IMR-90 (cell line): ENCODE data around the gene OR52A5.

ENCODE experiments used
- CEBPB ChIP-seq: IDR thresholded peaks from 2 replicates; pipeline ENCODE4 v1.6.1; 2012; ENCODE audit warnings: low read depth, low read length, improper control_type of control experiment
- CTCF ChIP-seq: conservative IDR thresholded peaks from 2 replicates; pipeline ENCODE4 v1.5.1; 2012; ENCODE audit warnings: mild to moderate bottlenecking, low read depth, low read length, improper control_type of control experiment
- ELK1 ChIP-seq: fragments of 150-350 bp; IDR thresholded peaks from 2 replicates; pipeline ENCODE4 v1.6.1; 2016; ENCODE audit warnings: low read depth, mild to moderate bottlenecking, low read length, moderate library complexity, borderline replicate concordance
- FOS ChIP-seq: fragments of 150-350 bp; IDR thresholded peaks from 2 replicates; pipeline ENCODE4 v1.6.1; 2016; ENCODE audit warnings: low read depth, low read length
- POLR2A ChIP-seq: IDR thresholded peaks from 2 replicates; pipeline ENCODE4 v1.6.1; 2012; ENCODE audit warnings: mild to moderate bottlenecking, low read depth, low read length
- SMC3 ChIP-seq: fragments of 150-350 bp; IDR thresholded peaks from 2 replicates; pipeline ENCODE4 v1.6.1; 2016; ENCODE audit warnings: low read depth, mild to moderate bottlenecking, antibody characterized with exemption, low read length, moderate library complexity

- no peak for TF ChIP-seq CTCF
- no peak for TF ChIP-seq POLR2A
- no peak for TF ChIP-seq CEBPB
- TF ChIP-seq SMC3 = no peak
- TF ChIP-seq FOS = no peak
- TF ChIP-seq ELK1 = no peak
Observed at GRCh38 chr11:5154657-5155056, 16.5 kb upstream of the OR52A5 start, which contains the start of gene OR52A1.
